RWPE1 (cell line): ENCODE measurements around the gene LAMA3.
"Not testable (repeated sequence)": the region's sequence is repeated elsewhere in the genome, so short reads cannot be mapped to it uniquely, and the experiment has no call there.

ENCODE experiments used
- CTCF ChIA-PET: fragments of 350-600 bp; sonication (Branson Sonifier 250); formaldehyde crosslinking; extraction: SDS; loops from one replicate; lab custom pipeline; 2021; lab: Yijun Ruan, JAX
- POLR2A ChIA-PET: fragments of 400-600 bp; formaldehyde crosslinking; extraction: SDS; loops from one replicate; lab custom pipeline; 2020; ENCODE audit warnings: antibody characterized with exemption; ENCODE audit not compliant: low non-redundant PET; lab: Yijun Ruan, JAX
- DNase-seq: peaks from one replicate; pipeline ENCODE4 v3.0.0; 2012; ENCODE audit warnings: low spot score
- H3K27ac ChIP-seq: fragments of 450-650 bp; 2 replicates; pipeline ENCODE4 v1.5.1; 2017
- CTCF ChIP-seq: fragments of 450-650 bp; conservative IDR thresholded peaks from 2 replicates; pipeline ENCODE4 v1.5.1; 2017; ENCODE audit warnings: low read depth, mild to moderate bottlenecking

LAMA3 gene

GRCh38 chr18:23732439-23732838, 43.2 kb downstream of the LAMA3 start:
- ChIA-PET POLR2A (no interaction called here), CTCF (no interaction called here)
- no peak for TF ChIP-seq CTCF
- no peak for DNase-seq
- H3K27ac ChIP-seq = no peak overlapping the region

GRCh38 chr18:23733265-23733664, 44.0 kb downstream of the LAMA3 start:
- H3K27ac ChIP-seq, POLR2A ChIA-PET, DNase-seq, CTCF ChIA-PET: not testable (repeated sequence)

- ChIA-PET CTCF (no interaction called here), POLR2A (no interaction called here)
- no peak for TF ChIP-seq CTCF
- H3K27ac ChIP-seq = no peak overlapping the region
- DNase-seq = no peak
Measured at GRCh38 chr18:23733895-23734294, 44.6 kb downstream of the LAMA3 start.

- H3K27ac ChIP-seq = peak overlapping the region; percentile 32; the same call in 1 of the 2 replicates
- ChIA-PET CTCF (no interaction called here), POLR2A (no interaction called here)
Measured at GRCh38 chr18:23735021-23735464, 45.8 kb downstream of the LAMA3 start.

GRCh38 chr18:23737578-23737977, 48.3 kb downstream of the LAMA3 start:
- ChIA-PET CTCF (no interaction called here), POLR2A (no interaction called here)
- no peak for TF ChIP-seq CTCF
- no peak overlapping the region for H3K27ac ChIP-seq
- no peak for DNase-seq

More at GRCh38 chr18:23735021-23735464, 45.8 kb downstream of the LAMA3 start:
- no peak for TF ChIP-seq CTCF
- no peak for DNase-seq

- no peak overlapping the region for H3K27ac ChIP-seq
- ChIA-PET POLR2A (no interaction called here), CTCF (no interaction called here)
- DNase-seq = no peak
- no peak for TF ChIP-seq CTCF
Measured at GRCh38 chr18:23738151-23738550, 48.9 kb downstream of the LAMA3 start.

- no peak for TF ChIP-seq CTCF
- CTCF ChIA-PET = no interaction called here
Measured at GRCh38 chr18:23738575-23738974, 49.3 kb downstream of the LAMA3 start.

More at GRCh38 chr18:23738575-23738974, 49.3 kb downstream of the LAMA3 start:
- POLR2A ChIA-PET = no interaction called here
- H3K27ac ChIP-seq = no peak overlapping the region
- DNase-seq = no peak
